ENCODE measurements around the gene DEDD2. TPM values are rescaled to one million over a fixed set of nuclear protein-coding genes. Genes with fewer than 3 reads are reported as not detected.

DEDD2 gene
- total RNA-seq, 1 donor from 2014 or later, result 25.3 TPM

- H3K9me3 ChIP-seq, result no peaks in the 10 kb centered on the region
- no peak overlapping the region for H3K4me3 ChIP-seq
- H3K27me3 ChIP-seq, result peaks cover 3% of the 10 kb centered on the region
- H3K27ac ChIP-seq, result no peak overlapping the region
- TF ChIP-seq POLR2A (IDR thresholded peaks at IDR 0.05), result no peak
- TF ChIP-seq POLR2AphosphoS5 (IDR thresholded peaks at IDR 0.05; ENCODE audit: insufficient read depth in 1 of 2, low read depth in 1 of 2), result no peak
- TF ChIP-seq, protein P1, sequence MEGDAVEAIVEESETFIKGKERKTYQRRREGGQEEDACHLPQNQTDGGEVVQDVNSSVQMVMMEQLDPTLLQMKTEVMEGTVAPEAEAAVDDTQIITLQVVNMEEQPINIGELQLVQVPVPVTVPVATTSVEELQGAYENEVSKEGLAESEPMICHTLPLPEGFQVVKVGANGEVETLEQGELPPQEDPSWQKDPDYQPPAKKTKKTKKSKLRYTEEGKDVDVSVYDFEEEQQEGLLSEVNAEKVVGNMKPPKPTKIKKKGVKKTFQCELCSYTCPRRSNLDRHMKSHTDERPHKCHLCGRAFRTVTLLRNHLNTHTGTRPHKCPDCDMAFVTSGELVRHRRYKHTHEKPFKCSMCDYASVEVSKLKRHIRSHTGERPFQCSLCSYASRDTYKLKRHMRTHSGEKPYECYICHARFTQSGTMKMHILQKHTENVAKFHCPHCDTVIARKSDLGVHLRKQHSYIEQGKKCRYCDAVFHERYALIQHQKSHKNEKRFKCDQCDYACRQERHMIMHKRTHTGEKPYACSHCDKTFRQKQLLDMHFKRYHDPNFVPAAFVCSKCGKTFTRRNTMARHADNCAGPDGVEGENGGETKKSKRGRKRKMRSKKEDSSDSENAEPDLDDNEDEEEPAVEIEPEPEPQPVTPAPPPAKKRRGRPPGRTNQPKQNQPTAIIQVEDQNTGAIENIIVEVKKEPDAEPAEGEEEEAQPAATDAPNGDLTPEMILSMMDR (IDR thresholded peaks at IDR 0.05), result no peak
- H3K4me1 ChIP-seq, result peaks cover 17% of the 10 kb centered on the region
- H3K36me3 ChIP-seq, result no peaks in the 10 kb centered on the region
- no peak for DNase-seq (ENCODE audit: extremely low spot score in 2 of 2)
- intact Hi-C loops (cut with DNase I), result no loop called here
Measured at GRCh38 chr19:42174958-42175734, 42.3 kb downstream of the DEDD2 start.

GRCh38 chr19:42174188-42174587, 43.3 kb downstream of the DEDD2 start:
- no peaks in the 10 kb centered on the region for H3K9me3 ChIP-seq
- H3K4me1 ChIP-seq, result peaks cover 17% of the 10 kb centered on the region
- H3K36me3 ChIP-seq, result no peaks in the 10 kb centered on the region
- intact Hi-C loops (cut with DNase I), result no loop called here
- DNase-seq (ENCODE audit: extremely low spot score in 2 of 2), result no peak
- H3K4me3 ChIP-seq, result no peak overlapping the region
- H3K27me3 ChIP-seq, result peaks cover under 1% of the 10 kb centered on the region
- H3K27ac ChIP-seq, result no peak overlapping the region
- TF ChIP-seq POLR2A (IDR thresholded peaks at IDR 0.05), result no peak
- no peak for TF ChIP-seq POLR2AphosphoS5 (IDR thresholded peaks at IDR 0.05; ENCODE audit: insufficient read depth in 1 of 2, low read depth in 1 of 2)
- TF ChIP-seq, protein P1 (IDR thresholded peaks at IDR 0.05), result no peak

GRCh38 chr19:42173695-42174094, 43.8 kb downstream of the DEDD2 start:
- TF ChIP-seq POLR2A (IDR thresholded peaks at IDR 0.05) (no peak), POLR2AphosphoS5 (IDR thresholded peaks at IDR 0.05; ENCODE audit: insufficient read depth in 1 of 2, low read depth in 1 of 2) (no peak)
- TF ChIP-seq, protein P1 (IDR thresholded peaks at IDR 0.05), result no peak
- Histone ChIP-seq H3K9me3 (no peaks in the 10 kb centered on the region), H3K27me3 (no peaks in the 10 kb centered on the region), H3K4me3 (no peak overlapping the region), H3K27ac (no peak overlapping the region), H3K4me1 (peaks cover 17% of the 10 kb centered on the region), H3K36me3 (no peaks in the 10 kb centered on the region)
- DNase-seq (ENCODE audit: extremely low spot score in 2 of 2), result no peak
- intact Hi-C loops (cut with DNase I), result no loop called here

GRCh38 chr19:42172261-42172660, 45.2 kb downstream of the DEDD2 start:
- Histone ChIP-seq H3K4me3 (no peak overlapping the region), H3K9me3 (no peaks in the 10 kb centered on the region), H3K36me3 (no peaks in the 10 kb centered on the region), H3K4me1 (peaks cover 13% of the 10 kb centered on the region), H3K27ac (no peak overlapping the region), H3K27me3 (no peaks in the 10 kb centered on the region)
- TF ChIP-seq, protein P1 (IDR thresholded peaks at IDR 0.05), result no peak
- TF ChIP-seq POLR2AphosphoS5 (IDR thresholded peaks at IDR 0.05; ENCODE audit: insufficient read depth in 1 of 2, low read depth in 1 of 2) (no peak), POLR2A (IDR thresholded peaks at IDR 0.05) (no peak)
- intact Hi-C loops (cut with DNase I), result no loop called here
- DNase-seq (ENCODE audit: extremely low spot score in 2 of 2), result no peak

DNA sequence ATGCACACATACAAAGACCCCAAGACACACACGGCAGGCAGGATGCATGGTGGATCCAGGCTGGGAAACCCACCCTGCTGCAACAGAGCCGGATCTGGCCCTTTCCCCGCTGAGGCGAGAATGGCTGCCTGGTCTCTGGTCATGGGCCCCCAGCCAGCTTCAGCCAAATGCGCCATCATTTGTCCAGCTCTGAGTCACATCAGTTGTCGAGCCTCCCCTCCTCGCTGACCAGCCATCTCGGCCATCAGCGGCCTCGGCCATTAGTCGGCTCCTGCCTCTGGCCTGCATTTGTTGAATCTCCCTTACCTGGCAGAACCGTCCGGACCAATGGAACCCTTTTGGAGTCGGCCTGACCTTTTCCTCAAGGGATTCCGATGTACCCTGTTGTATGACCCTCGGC, 46.8 kb downstream of the DEDD2 start:
- Histone ChIP-seq H3K36me3 (no peaks in the 10 kb centered on the region), H3K27ac (no peak overlapping the region), H3K4me1 (peaks cover 4% of the 10 kb centered on the region), H3K27me3 (no peaks in the 10 kb centered on the region), H3K4me3 (no peak overlapping the region), H3K9me3 (no peaks in the 10 kb centered on the region)
- no peak for DNase-seq (ENCODE audit: extremely low spot score in 2 of 2)
- intact Hi-C loops (cut with DNase I), result no loop called here
- no peak for TF ChIP-seq POLR2AphosphoS5 (IDR thresholded peaks at IDR 0.05; ENCODE audit: insufficient read depth in 1 of 2, low read depth in 1 of 2)
- TF ChIP-seq, protein P1 (IDR thresholded peaks at IDR 0.05), result no peak
- no peak for TF ChIP-seq POLR2A (IDR thresholded peaks at IDR 0.05)
